ENCODE data around the gene TBPL1. TPM values are rescaled to one million over a fixed set of nuclear protein-coding genes. Genes with fewer than 3 reads are reported as not detected.

TBPL1 gene
- total and polyA plus RNA-seq, 10 of the 15 experiments (the other 5 are each of a cell fraction or from before 2014, with no cell fraction given): 34.6 to 71.2 (median 43.0) TPM

- TF ChIP-seq, protein P1, sequence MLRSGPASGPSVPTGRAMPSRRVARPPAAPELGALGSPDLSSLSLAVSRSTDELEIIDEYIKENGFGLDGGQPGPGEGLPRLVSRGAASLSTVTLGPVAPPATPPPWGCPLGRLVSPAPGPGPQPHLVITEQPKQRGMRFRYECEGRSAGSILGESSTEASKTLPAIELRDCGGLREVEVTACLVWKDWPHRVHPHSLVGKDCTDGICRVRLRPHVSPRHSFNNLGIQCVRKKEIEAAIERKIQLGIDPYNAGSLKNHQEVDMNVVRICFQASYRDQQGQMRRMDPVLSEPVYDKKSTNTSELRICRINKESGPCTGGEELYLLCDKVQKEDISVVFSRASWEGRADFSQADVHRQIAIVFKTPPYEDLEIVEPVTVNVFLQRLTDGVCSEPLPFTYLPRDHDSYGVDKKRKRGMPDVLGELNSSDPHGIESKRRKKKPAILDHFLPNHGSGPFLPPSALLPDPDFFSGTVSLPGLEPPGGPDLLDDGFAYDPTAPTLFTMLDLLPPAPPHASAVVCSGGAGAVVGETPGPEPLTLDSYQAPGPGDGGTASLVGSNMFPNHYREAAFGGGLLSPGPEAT (IDR thresholded peaks at IDR 0.05; ENCODE audit: low read depth): no peak
- no peak for TF ChIP-seq DPF2 (IDR thresholded peaks at IDR 0.05)
- TF ChIP-seq ETV6 (conservative IDR thresholded peaks at IDR 0.05 in 1 of 2, IDR thresholded peaks at IDR 0.05 in 1 of 2; ENCODE audit: borderline replicate concordance in 1 of 2, low read depth in 1 of 2): no peak
Observed at GRCh38 chr6:133985970-133986369, 32.9 kb downstream of the TBPL1 start (continued).

DNA sequence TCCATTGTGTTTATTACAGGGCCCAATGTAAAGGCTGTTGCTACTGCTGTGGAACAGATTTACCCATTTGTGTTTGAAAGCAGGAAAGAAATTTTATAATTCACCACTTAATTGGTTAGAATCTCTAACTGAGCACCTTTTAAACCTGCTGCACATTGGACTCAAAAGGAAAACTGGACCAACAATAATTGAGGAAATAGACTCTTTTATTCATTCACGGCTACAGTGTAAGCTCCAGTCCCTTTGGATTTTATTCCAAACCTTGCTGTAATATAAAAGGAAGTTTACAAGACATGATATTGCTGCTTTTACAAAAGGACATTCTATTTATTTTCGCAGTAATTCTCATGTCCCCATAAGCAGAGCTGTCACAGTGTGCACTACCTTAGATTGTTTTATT is 33.9 kb downstream of the TBPL1 start:
- Histone ChIP-seq H3K9me3 (replicated peaks; ENCODE audit: control insufficient read depth, insufficient read depth, low read length) (no peaks in the 10 kb centered on the region), H3K4me2 (ENCODE audit: control insufficient read depth, insufficient read depth) (no peak overlapping the region), H3K79me2 (ENCODE audit: control insufficient read depth, insufficient read depth, low read length) (no peaks in the 10 kb centered on the region), H2AFZ (ENCODE audit: control insufficient read depth, low read depth, low read length) (no peak overlapping the region), H3K4me1 (ENCODE audit: control insufficient read depth, insufficient read depth, low read length) (no peaks in the 10 kb centered on the region), H3K27me3 (replicated peaks in 1 of 2; ENCODE audit: control insufficient read depth in 2 of 2, insufficient read depth in 2 of 2, low read length in 1 of 2) (no peaks in the 10 kb centered on the region), H3K27ac (ENCODE audit: control insufficient read depth, insufficient read depth) (no peak overlapping the region), H4K20me1 (ENCODE audit: control insufficient read depth, insufficient read depth) (no peaks in the 10 kb centered on the region), H3K4me3 (no peak overlapping the region), H3K9ac (ENCODE audit: control insufficient read depth, insufficient read depth, low read length) (no peak overlapping the region), H3K36me3 (ENCODE audit: control insufficient read depth in 2 of 2, insufficient read depth in 2 of 2, low read length in 1 of 2) (peaks cover 0 to 3% of the 10 kb centered on the region in 2 experiments; a peak in 3 of 4 replicates)
- TF ChIP-seq EED (IDR thresholded peaks at IDR 0.05; ENCODE audit: low read depth): no peak
- TF ChIP-seq, protein P2, sequence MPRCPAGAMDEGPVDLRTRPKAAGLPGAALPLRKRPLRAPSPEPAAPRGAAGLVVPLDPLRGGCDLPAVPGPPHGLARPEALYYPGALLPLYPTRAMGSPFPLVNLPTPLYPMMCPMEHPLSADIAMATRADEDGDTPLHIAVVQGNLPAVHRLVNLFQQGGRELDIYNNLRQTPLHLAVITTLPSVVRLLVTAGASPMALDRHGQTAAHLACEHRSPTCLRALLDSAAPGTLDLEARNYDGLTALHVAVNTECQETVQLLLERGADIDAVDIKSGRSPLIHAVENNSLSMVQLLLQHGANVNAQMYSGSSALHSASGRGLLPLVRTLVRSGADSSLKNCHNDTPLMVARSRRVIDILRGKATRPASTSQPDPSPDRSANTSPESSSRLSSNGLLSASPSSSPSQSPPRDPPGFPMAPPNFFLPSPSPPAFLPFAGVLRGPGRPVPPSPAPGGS (IDR thresholded peaks at IDR 0.05; ENCODE audit: borderline replicate concordance, insufficient read depth, low read depth, low read length, poor library complexity, severe bottlenecking): no peak
- TF ChIP-seq, protein P3, sequence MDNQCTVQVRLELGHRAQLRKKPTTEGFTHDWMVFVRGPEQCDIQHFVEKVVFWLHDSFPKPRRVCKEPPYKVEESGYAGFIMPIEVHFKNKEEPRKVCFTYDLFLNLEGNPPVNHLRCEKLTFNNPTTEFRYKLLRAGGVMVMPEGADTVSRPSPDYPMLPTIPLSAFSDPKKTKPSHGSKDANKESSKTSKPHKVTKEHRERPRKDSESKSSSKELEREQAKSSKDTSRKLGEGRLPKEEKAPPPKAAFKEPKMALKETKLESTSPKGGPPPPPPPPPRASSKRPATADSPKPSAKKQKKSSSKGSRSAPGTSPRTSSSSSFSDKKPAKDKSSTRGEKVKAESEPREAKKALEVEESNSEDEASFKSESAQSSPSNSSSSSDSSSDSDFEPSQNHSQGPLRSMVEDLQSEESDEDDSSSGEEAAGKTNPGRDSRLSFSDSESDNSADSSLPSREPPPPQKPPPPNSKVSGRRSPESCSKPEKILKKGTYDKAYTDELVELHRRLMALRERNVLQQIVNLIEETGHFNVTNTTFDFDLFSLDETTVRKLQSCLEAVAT (IDR thresholded peaks at IDR 0.05): no peak
- TF ChIP-seq, protein P4, sequence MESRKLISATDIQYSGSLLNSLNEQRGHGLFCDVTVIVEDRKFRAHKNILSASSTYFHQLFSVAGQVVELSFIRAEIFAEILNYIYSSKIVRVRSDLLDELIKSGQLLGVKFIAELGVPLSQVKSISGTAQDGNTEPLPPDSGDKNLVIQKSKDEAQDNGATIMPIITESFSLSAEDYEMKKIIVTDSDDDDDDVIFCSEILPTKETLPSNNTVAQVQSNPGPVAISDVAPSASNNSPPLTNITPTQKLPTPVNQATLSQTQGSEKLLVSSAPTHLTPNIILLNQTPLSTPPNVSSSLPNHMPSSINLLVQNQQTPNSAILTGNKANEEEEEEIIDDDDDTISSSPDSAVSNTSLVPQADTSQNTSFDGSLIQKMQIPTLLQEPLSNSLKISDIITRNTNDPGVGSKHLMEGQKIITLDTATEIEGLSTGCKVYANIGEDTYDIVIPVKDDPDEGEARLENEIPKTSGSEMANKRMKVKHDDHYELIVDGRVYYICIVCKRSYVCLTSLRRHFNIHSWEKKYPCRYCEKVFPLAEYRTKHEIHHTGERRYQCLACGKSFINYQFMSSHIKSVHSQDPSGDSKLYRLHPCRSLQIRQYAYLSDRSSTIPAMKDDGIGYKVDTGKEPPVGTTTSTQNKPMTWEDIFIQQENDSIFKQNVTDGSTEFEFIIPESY (IDR thresholded peaks at IDR 0.05): no peak
- TF ChIP-seq KLF5 (IDR thresholded peaks at IDR 0.05; ENCODE audit: partially characterized antibody): no peak
- TF ChIP-seq, protein P5, sequence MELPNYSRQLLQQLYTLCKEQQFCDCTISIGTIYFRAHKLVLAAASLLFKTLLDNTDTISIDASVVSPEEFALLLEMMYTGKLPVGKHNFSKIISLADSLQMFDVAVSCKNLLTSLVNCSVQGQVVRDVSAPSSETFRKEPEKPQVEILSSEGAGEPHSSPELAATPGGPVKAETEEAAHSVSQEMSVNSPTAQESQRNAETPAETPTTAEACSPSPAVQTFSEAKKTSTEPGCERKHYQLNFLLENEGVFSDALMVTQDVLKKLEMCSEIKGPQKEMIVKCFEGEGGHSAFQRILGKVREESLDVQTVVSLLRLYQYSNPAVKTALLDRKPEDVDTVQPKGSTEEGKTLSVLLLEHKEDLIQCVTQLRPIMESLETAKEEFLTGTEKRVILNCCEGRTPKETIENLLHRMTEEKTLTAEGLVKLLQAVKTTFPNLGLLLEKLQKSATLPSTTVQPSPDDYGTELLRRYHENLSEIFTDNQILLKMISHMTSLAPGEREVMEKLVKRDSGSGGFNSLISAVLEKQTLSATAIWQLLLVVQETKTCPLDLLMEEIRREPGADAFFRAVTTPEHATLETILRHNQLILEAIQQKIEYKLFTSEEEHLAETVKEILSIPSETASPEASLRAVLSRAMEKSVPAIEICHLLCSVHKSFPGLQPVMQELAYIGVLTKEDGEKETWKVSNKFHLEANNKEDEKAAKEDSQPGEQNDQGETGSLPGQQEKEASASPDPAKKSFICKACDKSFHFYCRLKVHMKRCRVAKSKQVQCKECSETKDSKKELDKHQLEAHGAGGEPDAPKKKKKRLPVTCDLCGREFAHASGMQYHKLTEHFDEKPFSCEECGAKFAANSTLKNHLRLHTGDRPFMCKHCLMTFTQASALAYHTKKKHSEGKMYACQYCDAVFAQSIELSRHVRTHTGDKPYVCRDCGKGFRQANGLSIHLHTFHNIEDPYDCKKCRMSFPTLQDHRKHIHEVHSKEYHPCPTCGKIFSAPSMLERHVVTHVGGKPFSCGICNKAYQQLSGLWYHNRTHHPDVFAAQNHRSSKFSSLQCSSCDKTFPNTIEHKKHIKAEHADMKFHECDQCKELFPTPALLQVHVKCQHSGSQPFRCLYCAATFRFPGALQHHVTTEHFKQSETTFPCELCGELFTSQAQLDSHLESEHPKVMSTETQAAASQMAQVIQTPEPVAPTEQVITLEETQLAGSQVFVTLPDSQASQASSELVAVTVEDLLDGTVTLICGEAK (IDR thresholded peaks at IDR 0.05; ENCODE audit: borderline replicate concordance): no peak
- 96% methylated on average over 2 of the region's 2 CpGs for WGBS (ENCODE audit: insufficient coverage, insufficient replicate concordance, low lambda C conversion rate, missing lambda C conversion rate)
- SMC1A ChIA-PET (ENCODE audit: uncharacterized antibody, unreplicated experiment): interaction anchor here (1.4 to 1.5 kb wide), 2 partner anchors 10 to 14 kb away, joined by 4 to 6 read pairs; no protein-coding TSS in a partner anchor
- POLR2A ChIA-PET: no interaction called here
- DNase-seq (ENCODE audit: low read depth, low spot score) (no peak), ATAC-seq (no peak), FAIRE-seq (no peak)
- in situ Hi-C loops (cut with MboI) (no loop called here), intact Hi-C loops (cut with micrococcal nuclease; ENCODE audit: unreplicated experiment) (no loop called here)
- RAD21 ChIA-PET (ENCODE audit: unreplicated experiment): no interaction called here
- BruUV-seq (replicated peaks): no TSS peak
- CTCF ChIA-PET: interaction anchor here (1.2 to 1.4 kb wide), 2 partner anchors 9 to 14 kb away, joined by 4 to 8 read pairs; no protein-coding TSS in a partner anchor
